Measurements from ENCODE around the gene SUSD4. TPM values are rescaled to one million over a fixed set of nuclear protein-coding genes. Genes with fewer than 3 reads are reported as not detected.

Gene SUSD4
- total RNA-seq, 2 donors from 2014 or later = 0.58 to 0.92 TPM

DNA sequence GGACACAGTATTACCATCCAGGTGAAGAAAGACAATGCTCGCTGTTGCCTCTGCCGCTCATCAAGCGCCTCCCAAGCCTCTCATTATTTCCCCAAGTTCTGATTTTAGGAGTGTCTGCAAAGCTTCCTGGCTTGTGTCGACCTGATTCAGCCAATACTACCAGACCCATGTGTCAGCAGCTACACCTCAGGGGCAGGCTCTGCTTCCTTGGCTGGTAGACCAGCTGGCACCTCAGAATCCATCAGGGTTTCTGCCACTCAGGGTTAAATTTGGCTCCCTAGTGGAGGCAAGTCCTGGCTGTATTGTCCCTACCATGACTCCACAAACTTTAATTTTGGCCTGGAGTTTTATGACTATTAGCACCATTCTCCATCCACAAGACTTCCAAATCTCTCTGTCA, 35.4 kb downstream of the SUSD4 start:
- H3K27ac Mint-ChIP-seq = no peak overlapping the region
- DNase-seq = no peak
- 94 to 100% methylated on average over 4 of the region's 4 CpGs for WGBS, 2 experiments (ENCODE audit: insufficient coverage in 1 of 2, insufficient read length in 1 of 2)
- Histone ChIP-seq H3K36me3 (ENCODE audit: control insufficient read depth, insufficient read depth, low read length) (no peaks in the 10 kb centered on the region), H3K9ac (ENCODE audit: extremely low read depth, low read length, poor library complexity, severe bottlenecking) (no peak overlapping the region), H3K4me3 (ENCODE audit: low read length) (no peak overlapping the region), H3K27ac (ENCODE audit: low read depth, low read length) (no peak overlapping the region), H3K27me3 (ENCODE audit: control insufficient read depth, insufficient read depth, low read length, poor library complexity, severe bottlenecking) (no peaks in the 10 kb centered on the region), H3K9me3 (ENCODE audit: control insufficient read depth, low read length) (no peaks in the 10 kb centered on the region), H3K4me1 (ENCODE audit: control insufficient read depth, insufficient read depth, low read length) (no peaks in the 10 kb centered on the region)
- TF ChIP-seq, protein P1, sequence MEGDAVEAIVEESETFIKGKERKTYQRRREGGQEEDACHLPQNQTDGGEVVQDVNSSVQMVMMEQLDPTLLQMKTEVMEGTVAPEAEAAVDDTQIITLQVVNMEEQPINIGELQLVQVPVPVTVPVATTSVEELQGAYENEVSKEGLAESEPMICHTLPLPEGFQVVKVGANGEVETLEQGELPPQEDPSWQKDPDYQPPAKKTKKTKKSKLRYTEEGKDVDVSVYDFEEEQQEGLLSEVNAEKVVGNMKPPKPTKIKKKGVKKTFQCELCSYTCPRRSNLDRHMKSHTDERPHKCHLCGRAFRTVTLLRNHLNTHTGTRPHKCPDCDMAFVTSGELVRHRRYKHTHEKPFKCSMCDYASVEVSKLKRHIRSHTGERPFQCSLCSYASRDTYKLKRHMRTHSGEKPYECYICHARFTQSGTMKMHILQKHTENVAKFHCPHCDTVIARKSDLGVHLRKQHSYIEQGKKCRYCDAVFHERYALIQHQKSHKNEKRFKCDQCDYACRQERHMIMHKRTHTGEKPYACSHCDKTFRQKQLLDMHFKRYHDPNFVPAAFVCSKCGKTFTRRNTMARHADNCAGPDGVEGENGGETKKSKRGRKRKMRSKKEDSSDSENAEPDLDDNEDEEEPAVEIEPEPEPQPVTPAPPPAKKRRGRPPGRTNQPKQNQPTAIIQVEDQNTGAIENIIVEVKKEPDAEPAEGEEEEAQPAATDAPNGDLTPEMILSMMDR (conservative IDR thresholded peaks at IDR 0.05) = no peak
- no peak overlapping the region for H3K4me3 Mint-ChIP-seq
- no peaks in the 10 kb centered on the region for H3K9me3 Mint-ChIP-seq
- peaks cover 2% of the 10 kb centered on the region for H3K4me1 Mint-ChIP-seq
- peaks cover 8% of the 10 kb centered on the region for H3K27me3 Mint-ChIP-seq (ENCODE audit: insufficient read depth)
- no peaks in the 10 kb centered on the region for H3K36me3 Mint-ChIP-seq (ENCODE audit: low read depth)

DNA sequence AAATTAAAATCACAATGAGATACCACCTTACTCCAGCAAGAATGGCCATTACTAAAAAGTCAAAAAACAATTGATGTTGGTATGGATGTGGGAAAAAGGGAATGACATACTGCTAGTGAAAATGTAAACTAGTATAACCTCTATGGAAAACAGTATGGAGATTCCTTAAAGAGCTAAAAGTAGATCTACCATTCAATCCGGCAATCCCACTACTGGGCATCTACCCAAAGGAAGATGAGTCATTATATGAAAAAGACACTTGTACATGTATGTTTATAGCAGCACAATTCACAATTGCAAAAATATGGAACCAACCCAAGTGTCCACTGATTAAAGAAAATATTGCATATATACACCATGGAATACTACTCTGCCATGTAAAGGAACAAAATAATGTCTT, 37.2 kb downstream of the SUSD4 start:
- H3K4me3 ChIP-seq (ENCODE audit: low read length) = no peak overlapping the region
- H3K4me1 ChIP-seq (ENCODE audit: control insufficient read depth, insufficient read depth, low read length) = no peaks in the 10 kb centered on the region
- DNase-seq = no peak
- no peak overlapping the region for H3K27ac Mint-ChIP-seq
- peaks cover 15% of the 10 kb centered on the region for H3K27me3 Mint-ChIP-seq (ENCODE audit: insufficient read depth)
- H3K36me3 ChIP-seq (ENCODE audit: control insufficient read depth, insufficient read depth, low read length) = no peaks in the 10 kb centered on the region
- no peaks in the 10 kb centered on the region for H3K9me3 Mint-ChIP-seq
- TF ChIP-seq, protein P1 (conservative IDR thresholded peaks at IDR 0.05) = no peak
- H3K27ac ChIP-seq (ENCODE audit: low read depth, low read length) = no peak overlapping the region
- no peaks in the 10 kb centered on the region for H3K9me3 ChIP-seq (ENCODE audit: control insufficient read depth, low read length)
- no peak overlapping the region for H3K4me3 Mint-ChIP-seq
- H3K27me3 ChIP-seq (ENCODE audit: control insufficient read depth, insufficient read depth, low read length, poor library complexity, severe bottlenecking) = no peaks in the 10 kb centered on the region
- 100% methylated on average over 1 of the region's 1 CpG; no CpG with 5 or more reads in 1 of the 2 experiments for WGBS, 2 experiments (ENCODE audit: insufficient coverage in 1 of 2, insufficient read length in 1 of 2)
- H3K36me3 Mint-ChIP-seq (ENCODE audit: low read depth) = no peaks in the 10 kb centered on the region
- H3K9ac ChIP-seq (ENCODE audit: extremely low read depth, low read length, poor library complexity, severe bottlenecking) = no peak overlapping the region
- H3K4me1 Mint-ChIP-seq = no peaks in the 10 kb centered on the region

DNA sequence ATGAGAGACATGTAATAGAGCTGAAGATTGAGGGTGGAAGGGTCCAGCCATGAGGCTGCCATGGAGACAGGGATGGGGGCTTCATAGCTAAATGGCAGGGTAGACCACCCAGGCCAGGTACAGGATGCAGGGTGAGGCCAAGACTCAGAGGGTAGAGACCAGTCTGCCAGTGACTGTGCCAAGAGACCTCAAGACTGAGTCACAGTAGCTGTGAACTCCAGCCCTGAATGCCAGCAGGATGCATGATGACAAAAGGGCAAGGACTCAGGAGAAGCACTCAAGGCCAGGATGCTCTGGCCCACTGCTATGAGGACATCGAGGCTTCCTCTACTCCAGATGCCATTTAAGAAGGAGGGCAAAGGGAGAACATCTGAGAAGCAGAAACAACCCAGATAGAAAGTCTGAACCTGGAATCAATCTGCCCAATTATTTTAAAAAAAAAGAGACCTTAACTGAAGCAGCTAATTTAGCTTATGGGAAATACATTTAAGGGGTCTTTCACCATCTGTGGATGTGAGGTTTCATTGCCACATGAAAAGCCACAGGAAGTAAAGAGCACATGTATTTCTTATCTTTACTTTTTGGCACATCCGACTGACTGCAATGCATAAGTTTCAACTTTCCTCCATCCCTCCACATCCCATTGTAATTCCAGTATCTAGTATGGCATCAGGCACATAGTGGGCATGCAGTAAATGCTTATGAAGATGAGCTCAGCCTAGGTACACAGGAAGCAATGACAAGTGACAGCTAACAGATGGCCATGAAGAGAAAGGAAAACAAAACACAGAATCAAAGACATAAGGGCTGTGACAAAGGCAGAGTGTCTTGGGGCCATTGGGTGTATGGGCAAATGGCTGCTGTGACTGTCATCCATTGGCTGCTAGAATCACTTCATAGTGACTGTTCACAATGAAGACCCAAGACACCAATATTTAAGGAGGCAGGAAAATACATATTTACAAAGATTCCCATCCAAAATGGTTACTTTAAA, 40.2 kb downstream of the SUSD4 start:
- no peak overlapping the region for H3K4me3 Mint-ChIP-seq
- no peaks in the 10 kb centered on the region for H3K9me3 ChIP-seq (ENCODE audit: control insufficient read depth, low read length)
- peaks cover 8% of the 10 kb centered on the region for H3K4me1 ChIP-seq (ENCODE audit: control insufficient read depth, insufficient read depth, low read length)
- no peak for DNase-seq
- H3K9ac ChIP-seq (ENCODE audit: extremely low read depth, low read length, poor library complexity, severe bottlenecking) = no peak overlapping the region
- no peak overlapping the region for H3K4me3 ChIP-seq (ENCODE audit: low read length)
- no peaks in the 10 kb centered on the region for H3K36me3 Mint-ChIP-seq (ENCODE audit: low read depth)
- 63% methylated on average over 2 of the region's 2 CpGs; no CpG with 5 or more reads in 1 of the 2 experiments for WGBS, 2 experiments (ENCODE audit: insufficient coverage in 1 of 2, insufficient read length in 1 of 2)
- TF ChIP-seq, protein P1 (conservative IDR thresholded peaks at IDR 0.05) = no peak
- no peak overlapping the region for H3K27ac ChIP-seq (ENCODE audit: low read depth, low read length)
- H3K4me1 Mint-ChIP-seq = peaks cover 16% of the 10 kb centered on the region
- no peaks in the 10 kb centered on the region for H3K27me3 ChIP-seq (ENCODE audit: control insufficient read depth, insufficient read depth, low read length, poor library complexity, severe bottlenecking)
- H3K9me3 Mint-ChIP-seq = peaks cover 6% of the 10 kb centered on the region
- H3K27me3 Mint-ChIP-seq (ENCODE audit: insufficient read depth) = peaks cover 9% of the 10 kb centered on the region
- H3K36me3 ChIP-seq (ENCODE audit: control insufficient read depth, insufficient read depth, low read length) = no peaks in the 10 kb centered on the region
- H3K27ac Mint-ChIP-seq = no peak overlapping the region
